HG03521 (cell line): ENCODE data around the gene HCFC1R1.
"Not testable (repeated sequence)": the region's sequence is repeated elsewhere in the genome, so short reads cannot be mapped to it uniquely, and the experiment has no call there.

Experiments
- ATAC-seq: cut with Tn5 transposase; IDR thresholded peaks from one replicate; pipeline ENCODE4 v1.9.1; 2021; ENCODE audit warnings: mild to moderate bottlenecking, moderate library complexity; ENCODE audit not compliant: unreplicated experiment

Gene HCFC1R1

GRCh38 chr16:3057181-3058138 lies 33.7 kb upstream of the HCFC1R1 start:
- no peak for ATAC-seq

GRCh38 chr16:3056336-3057180 lies 32.8 kb upstream of the HCFC1R1 start:
- ATAC-seq = no peak

DNA sequence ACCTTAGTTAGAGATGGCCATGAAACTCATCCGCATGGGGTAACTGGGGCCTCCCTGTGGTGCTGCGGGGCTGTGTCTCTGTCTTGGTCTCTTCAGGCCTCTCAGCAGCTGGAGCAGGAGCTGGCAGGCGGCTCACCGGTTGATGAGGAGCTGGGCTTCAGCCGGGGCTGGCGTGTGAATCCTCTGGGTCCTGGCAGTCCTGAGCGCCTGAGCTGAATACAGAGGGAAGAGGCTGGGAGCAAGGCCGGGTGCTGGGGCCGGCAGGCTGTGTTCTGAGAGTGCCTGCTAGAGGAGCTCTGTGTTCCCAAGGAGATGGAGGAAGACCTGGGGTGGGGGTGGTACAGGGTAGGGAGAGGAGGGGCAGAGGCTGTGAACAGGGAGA lies 32.0 kb upstream of the HCFC1R1 start:
- not testable (repeated sequence) for ATAC-seq

DNA sequence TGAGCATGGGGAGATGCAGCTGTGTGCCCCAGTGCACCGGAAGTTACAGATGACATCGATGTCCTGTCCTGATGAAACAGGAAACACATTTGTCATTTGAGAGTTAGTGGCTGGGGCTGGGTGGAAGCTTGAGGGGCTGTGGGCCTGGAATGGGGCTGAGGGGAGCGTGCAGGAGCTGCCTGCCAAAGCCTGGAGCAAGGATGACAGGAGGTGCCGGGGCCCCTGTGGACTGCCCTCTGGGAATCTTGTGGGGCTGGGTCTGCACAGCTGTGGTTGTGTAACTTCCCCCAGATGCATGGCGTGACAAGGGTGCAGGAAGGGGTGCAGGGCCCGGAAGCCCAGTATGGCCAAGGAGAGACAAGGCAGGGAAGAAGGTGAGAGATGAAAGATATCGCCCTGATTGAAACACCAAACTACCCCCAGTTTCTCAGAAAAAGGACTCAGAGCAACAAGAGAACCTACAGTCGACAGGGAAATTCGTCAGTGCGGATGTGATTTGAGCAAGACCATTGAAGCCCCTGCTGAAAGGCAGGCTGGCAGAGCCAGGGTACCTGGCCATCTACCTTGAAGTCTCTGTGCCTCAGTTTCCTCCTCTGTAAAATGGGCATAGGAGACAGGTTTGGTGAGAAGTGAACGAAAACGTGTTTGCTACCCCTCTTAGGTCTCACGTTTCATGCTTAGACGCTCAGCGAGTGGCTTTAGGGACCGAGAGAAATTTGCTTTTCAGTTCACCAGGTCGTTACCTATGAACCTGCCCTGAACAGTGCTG lies 31.4 kb upstream of the HCFC1R1 start:
- ATAC-seq = no peak

DNA sequence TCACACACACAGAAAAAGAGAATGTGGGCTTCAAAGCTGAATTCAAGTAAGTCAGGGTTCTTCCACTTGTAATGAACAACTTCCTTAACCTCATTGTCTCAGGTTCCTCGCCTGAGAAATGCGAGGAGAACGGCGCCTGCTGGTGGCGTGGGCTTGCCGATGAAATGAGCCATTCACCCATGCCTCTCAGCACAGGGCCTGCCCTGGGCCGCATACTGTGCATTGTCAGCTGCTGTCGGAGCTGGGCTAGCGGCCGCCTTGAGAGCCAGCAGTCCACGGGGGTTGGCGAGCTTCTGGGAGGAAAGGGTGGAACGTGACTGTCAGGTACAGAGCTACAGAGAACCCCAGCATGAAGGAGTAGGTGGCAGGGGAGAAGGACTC lies 29.6 kb upstream of the HCFC1R1 start:
- ATAC-seq = not testable (repeated sequence)

GRCh38 chr16:3052571-3053329 lies 29.0 kb upstream of the HCFC1R1 start:
- not testable (repeated sequence) for ATAC-seq

- ATAC-seq = no peak
Measured at GRCh38 chr16:3051494-3051893, 27.8 kb upstream of the HCFC1R1 start.

- no peak for ATAC-seq
Measured at GRCh38 chr16:3051009-3051408, 27.3 kb upstream of the HCFC1R1 start.

GRCh38 chr16:3050487-3050886 lies 26.7 kb upstream of the HCFC1R1 start:
- no peak for ATAC-seq

GRCh38 chr16:3049921-3050481 lies 26.3 kb upstream of the HCFC1R1 start:
- ATAC-seq = no peak

- ATAC-seq = no peak
Measured at GRCh38 chr16:3047387-3047720, 23.6 kb upstream of the HCFC1R1 start.

GRCh38 chr16:3046641-3047386 lies 23.1 kb upstream of the HCFC1R1 start:
- no peak for ATAC-seq

DNA sequence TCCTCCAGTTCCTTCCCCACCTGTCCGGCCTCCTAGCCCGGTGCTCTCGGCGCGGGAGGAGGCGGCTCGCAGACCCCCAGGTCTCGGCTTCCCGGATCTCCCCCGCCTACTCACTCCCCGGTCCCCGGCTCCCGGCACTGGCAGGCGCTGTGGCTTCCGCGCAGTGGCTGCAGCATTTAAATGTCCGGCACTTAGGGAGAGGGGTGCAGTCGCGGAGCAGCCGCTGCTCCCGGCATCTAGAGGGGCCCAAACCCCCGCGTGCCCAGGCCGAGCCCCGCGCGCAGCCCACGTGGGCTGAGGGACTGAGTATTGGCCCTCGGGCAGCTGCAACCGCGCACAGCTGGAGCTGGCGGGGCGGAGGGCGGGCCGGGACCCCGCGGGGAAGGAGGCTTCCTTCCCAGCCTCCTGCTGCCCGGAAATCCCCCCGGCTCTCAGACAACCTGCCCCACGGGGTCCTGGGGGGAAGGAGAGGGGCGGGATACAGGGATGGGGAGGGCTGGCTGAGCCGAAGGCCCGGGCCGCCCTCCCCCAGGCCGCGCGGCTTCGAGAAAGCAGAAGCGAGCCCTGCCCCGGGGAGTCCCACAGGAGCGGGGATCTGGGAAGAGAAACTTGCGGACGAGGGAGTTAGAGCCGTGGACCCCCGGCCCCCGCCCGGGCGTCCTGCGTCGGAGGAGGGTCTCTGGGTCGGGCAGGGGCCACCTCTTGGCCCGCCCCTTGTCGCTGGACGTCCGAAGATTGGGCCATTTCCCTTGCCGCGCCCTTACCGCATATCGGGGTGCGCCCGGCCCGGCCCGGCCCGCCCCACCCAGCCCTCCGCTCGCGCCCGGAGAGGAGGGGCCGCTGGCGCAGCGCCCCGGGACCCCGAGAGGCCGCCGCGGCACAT lies 22.3 kb upstream of the HCFC1R1 start, which contains the start of gene MMP25:
Gene MMP25, plus strand, starts transcription at position 804 of the 883 bp plus-strand sequence. CDS start 357 bp downstream, outside the sequence.
- no peak for ATAC-seq

GRCh38 chr16:3044708-3045107 lies 21.0 kb upstream of the HCFC1R1 start:
- ATAC-seq = no peak

DNA sequence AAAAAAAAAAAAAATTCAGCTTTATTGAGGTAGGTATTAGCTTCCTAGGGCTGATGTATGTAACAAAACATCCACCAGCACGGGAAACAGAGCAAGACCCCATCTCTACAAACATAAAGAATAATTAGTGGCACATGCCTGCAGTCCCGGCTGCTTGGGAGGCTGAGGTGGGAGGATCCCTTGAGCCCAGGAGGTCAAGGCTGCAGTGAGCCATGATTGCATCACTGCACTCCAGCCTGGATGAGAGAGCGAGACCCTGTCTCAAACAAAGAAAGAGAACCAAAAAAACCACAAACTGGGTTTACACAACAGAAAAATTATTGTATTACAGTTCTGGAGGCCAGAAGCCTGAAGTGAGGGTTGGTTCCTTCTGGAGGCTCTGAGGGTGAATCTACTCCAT lies 18.6 kb upstream of the HCFC1R1 start:
- ATAC-seq = no peak

DNA sequence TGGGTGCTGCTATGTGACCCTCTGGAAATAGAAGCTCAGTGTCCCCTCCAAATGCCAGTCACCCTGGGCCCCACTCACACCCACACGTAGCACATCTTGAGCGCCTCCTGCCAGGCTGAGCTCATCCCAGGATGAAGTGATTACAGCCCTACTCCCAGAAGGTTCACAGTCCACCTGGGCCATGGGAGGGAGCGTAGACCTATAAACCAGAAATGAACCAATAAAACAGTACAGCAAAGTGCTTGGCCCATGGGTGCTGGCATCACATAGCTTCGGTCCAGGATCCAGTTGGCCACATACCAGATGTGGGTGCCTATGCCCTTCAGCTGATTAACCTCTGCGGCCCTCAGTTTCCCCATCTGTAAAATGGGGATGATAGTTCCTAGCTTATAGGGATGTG lies 15.2 kb upstream of the HCFC1R1 start:
- no peak for ATAC-seq

DNA sequence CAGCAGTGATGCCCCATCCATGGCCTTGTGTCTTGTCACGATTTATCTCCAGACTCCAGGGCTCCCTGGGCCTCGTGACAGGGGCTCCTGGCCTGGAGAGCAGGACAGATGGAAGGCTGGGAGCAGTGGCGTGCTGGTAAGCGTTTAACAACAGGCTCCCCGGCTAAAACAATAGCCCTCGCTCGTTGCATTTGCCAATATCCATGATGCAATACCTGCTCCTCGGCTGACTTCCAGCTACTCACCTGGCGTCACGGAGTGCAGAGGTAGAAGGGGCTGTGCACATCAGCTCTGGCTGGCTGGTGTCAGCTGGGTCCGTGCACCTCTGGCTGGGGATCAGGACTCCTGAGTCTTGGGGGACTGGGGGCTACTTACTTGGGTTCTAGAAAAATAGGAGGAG lies 14.5 kb upstream of the HCFC1R1 start:
- ATAC-seq = no peak

DNA sequence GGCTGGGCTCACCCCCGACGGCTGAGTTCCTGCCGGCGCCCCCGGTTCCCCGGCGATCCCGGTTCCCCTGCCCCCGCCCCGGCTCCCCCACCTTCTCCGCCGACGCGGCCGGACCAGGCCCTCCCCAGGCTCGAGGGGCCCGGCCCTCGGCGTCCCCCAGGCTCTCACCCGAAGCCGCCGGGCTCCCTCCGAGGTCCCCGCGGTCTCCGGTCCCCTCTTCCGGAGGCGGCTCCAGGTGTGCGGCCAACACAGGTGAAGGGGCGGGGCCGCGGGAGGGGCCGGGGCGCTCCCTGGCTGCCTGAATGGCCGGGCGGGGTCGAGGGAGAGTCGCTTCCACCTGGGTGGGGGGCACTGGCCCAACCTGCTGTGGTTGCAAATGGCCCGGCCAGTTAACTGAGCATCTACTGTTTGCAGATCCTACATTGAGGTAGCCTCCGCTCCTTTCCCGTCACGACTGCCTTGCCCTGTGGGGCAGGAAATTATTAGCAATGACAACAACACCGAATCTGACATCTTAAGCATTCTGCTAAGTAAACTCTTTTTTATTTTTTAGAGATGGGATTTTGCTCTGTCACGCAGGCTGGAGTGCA lies 13.1 kb upstream of the HCFC1R1 start, which contains the start of gene BICDL2:
Gene BICDL2, minus strand, starts transcription at position 219 of the 590 bp plus-strand sequence. CDS start 1,448 bp downstream, outside the sequence.
- no peak for ATAC-seq
